Measurements from ENCODE around the gene RPS15A. TPM values are rescaled to one million over a fixed set of nuclear protein-coding genes. Genes with fewer than 3 reads are reported as not detected.
A peak's percentile ranks its signal among the peaks of the same experiment; 100 is the strongest.
"Not testable (repeated sequence)": the region's sequence is repeated elsewhere in the genome, so short reads cannot be mapped to it uniquely, and the experiment has no call there.

The RPS15A gene
- total RNA-seq, 1 experiment from 2014 or later, result 1,701 TPM

GRCh38 chr16:18797746-18798145 is 7.6 kb upstream of the RPS15A start:
- no peak for DNase-seq (ENCODE audit: low read depth)

GRCh38 chr16:18796377-18796776 is 6.2 kb upstream of the RPS15A start:
- no peak for DNase-seq (ENCODE audit: low read depth)

GRCh38 chr16:18792836-18793433 is 2.8 kb upstream of the RPS15A start:
- peak; percentile 62 for DNase-seq (ENCODE audit: low read depth)

GRCh38 chr16:18789515-18789849 is 652 bp downstream of the RPS15A start:
- DNase-seq (ENCODE audit: low read depth), result no peak

- no peak for DNase-seq (ENCODE audit: low read depth)
These were observed 1.2 kb downstream of the RPS15A start for GRCh38 chr16:18788828-18789514.

GRCh38 chr16:18784917-18785623 is 5.1 kb downstream of the RPS15A start:
- no peak for DNase-seq (ENCODE audit: low read depth)

GRCh38 chr16:18783430-18784341 is 6.4 kb downstream of the RPS15A start:
- DNase-seq (ENCODE audit: low read depth), result no peak

GRCh38 chr16:18782697-18783429 is 7.3 kb downstream of the RPS15A start:
- DNase-seq (ENCODE audit: low read depth), result no peak

GRCh38 chr16:18781232-18781631 is 8.9 kb downstream of the RPS15A start:
- not testable (repeated sequence) for DNase-seq (ENCODE audit: low read depth)

GRCh38 chr16:18780460-18781026 is 9.6 kb downstream of the RPS15A start:
- not testable (repeated sequence) for DNase-seq (ENCODE audit: low read depth)

- DNase-seq (ENCODE audit: low read depth), result not testable (repeated sequence)
These were observed 12.5 kb downstream of the RPS15A start for GRCh38 chr16:18777664-18778063.

GRCh38 chr16:18776334-18776733 is 13.8 kb downstream of the RPS15A start:
- not testable (repeated sequence) for DNase-seq (ENCODE audit: low read depth)

GRCh38 chr16:18774651-18775050 is 15.5 kb downstream of the RPS15A start:
- DNase-seq (ENCODE audit: low read depth), result not testable (repeated sequence)

GRCh38 chr16:18772171-18772570 is 18.0 kb downstream of the RPS15A start:
- DNase-seq (ENCODE audit: low read depth), result not testable (repeated sequence)

GRCh38 chr16:18770336-18770962 is 19.7 kb downstream of the RPS15A start:
- not testable (repeated sequence) for DNase-seq (ENCODE audit: low read depth)

- DNase-seq (ENCODE audit: low read depth), result not testable (repeated sequence)
These were observed 22.9 kb downstream of the RPS15A start for GRCh38 chr16:18767217-18767616.

- DNase-seq (ENCODE audit: low read depth), result not testable (repeated sequence)
These were observed 27.4 kb downstream of the RPS15A start for GRCh38 chr16:18762713-18763112.

- not testable (repeated sequence) for DNase-seq (ENCODE audit: low read depth)
These were observed 30.3 kb downstream of the RPS15A start for GRCh38 chr16:18759598-18760520.

All from M059J (cell line).